GM19025 (cell line): Measurements from ENCODE around the gene NTRK3.
"Not testable (repeated sequence)": the region's sequence is repeated elsewhere in the genome, so short reads cannot be mapped to it uniquely, and the experiment has no call there.

Source experiments
- ATAC-seq: cut with Tn5 transposase; IDR thresholded peaks from one replicate; pipeline ENCODE4 v1.9.1; 2021; ENCODE audit warnings: mild to moderate bottlenecking, low read depth, moderate library complexity; ENCODE audit not compliant: unreplicated experiment

NTRK3 gene

GRCh38 chr15:87858651-87859050 lies 397.9 kb downstream of the NTRK3 start:
- ATAC-seq: no peak

GRCh38 chr15:87851497-87851896 lies 405.0 kb downstream of the NTRK3 start:
- ATAC-seq: no peak

GRCh38 chr15:87850916-87851315 lies 405.6 kb downstream of the NTRK3 start:
- no peak for ATAC-seq

GRCh38 chr15:87849181-87849580 lies 407.4 kb downstream of the NTRK3 start:
- ATAC-seq: no peak

GRCh38 chr15:87848012-87848411 lies 408.5 kb downstream of the NTRK3 start:
- no peak for ATAC-seq

GRCh38 chr15:87846746-87847145 lies 409.8 kb downstream of the NTRK3 start:
- no peak for ATAC-seq

- no peak for ATAC-seq
Measured at GRCh38 chr15:87843312-87843711, 413.2 kb downstream of the NTRK3 start.

GRCh38 chr15:87841426-87841998 lies 415.0 kb downstream of the NTRK3 start:
- ATAC-seq: no peak

GRCh38 chr15:87835830-87836229 lies 420.7 kb downstream of the NTRK3 start:
- not testable (repeated sequence) for ATAC-seq

- not testable (repeated sequence) for ATAC-seq
Measured at GRCh38 chr15:87833333-87833732, 423.2 kb downstream of the NTRK3 start.

GRCh38 chr15:87829332-87830050 lies 427.0 kb downstream of the NTRK3 start:
- ATAC-seq: no peak

- no peak for ATAC-seq
Measured at GRCh38 chr15:87828608-87829007, 427.9 kb downstream of the NTRK3 start.

GRCh38 chr15:87827131-87827530 lies 429.4 kb downstream of the NTRK3 start:
- no peak for ATAC-seq

- ATAC-seq: no peak
Measured at GRCh38 chr15:87826119-87826747, 430.3 kb downstream of the NTRK3 start.

- ATAC-seq: no peak
Measured at GRCh38 chr15:87818756-87819155, 437.8 kb downstream of the NTRK3 start.

GRCh38 chr15:87817553-87817952 lies 439.0 kb downstream of the NTRK3 start:
- ATAC-seq: no peak

GRCh38 chr15:87816811-87817210 lies 439.7 kb downstream of the NTRK3 start:
- ATAC-seq: no peak

- no peak for ATAC-seq
Measured at GRCh38 chr15:87816016-87816415, 440.5 kb downstream of the NTRK3 start.
